Loucy (cell line): Measurements from ENCODE around the gene FBN1.

Source experiments
- CTCF ChIP-seq: fragments of 200-600 bp; sonication (generic); conservative IDR thresholded peaks from 2 replicates; pipeline ENCODE4 v1.5.1; 2014; ENCODE audit warnings: mild to moderate bottlenecking, antibody characterized with exemption, low read length
- EZH2phosphoT487 ChIP-seq: fragments of 200-600 bp; IDR thresholded peaks from 2 replicates; pipeline ENCODE4 v1.6.1; 2018; ENCODE audit warnings: antibody characterized with exemption, mild to moderate bottlenecking, moderate library complexity, borderline replicate concordance

DNA sequence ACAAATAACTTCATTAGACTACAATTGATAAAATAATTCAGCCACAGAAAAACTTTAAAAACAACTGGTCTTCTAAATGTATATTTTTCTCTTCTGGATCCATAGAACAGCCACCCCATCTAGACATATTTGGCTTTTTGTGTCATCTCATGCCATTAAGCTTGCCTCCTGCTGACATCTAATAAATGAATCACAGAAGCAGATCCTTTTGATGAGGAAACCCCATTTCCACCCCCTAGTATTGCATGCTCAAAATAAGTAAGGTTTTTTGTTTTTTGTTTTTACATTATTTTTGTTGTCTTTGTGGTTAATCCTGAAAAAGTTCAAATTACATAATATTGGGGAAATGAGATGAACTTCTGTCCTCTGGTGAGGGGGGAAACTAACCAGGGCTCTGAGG, 219.5 kb downstream of the FBN1 start:
- no peak for TF ChIP-seq CTCF
- TF ChIP-seq EZH2phosphoT487 = no peak
